NCI-H2107 (cell line): ENCODE measurements around the gene ZNF260.

Experiments
- DNase-seq: peaks from one replicate; lab custom pipeline; 2025; lab: John Stamatoyannopoulos, UW

The ZNF260 gene

DNA sequence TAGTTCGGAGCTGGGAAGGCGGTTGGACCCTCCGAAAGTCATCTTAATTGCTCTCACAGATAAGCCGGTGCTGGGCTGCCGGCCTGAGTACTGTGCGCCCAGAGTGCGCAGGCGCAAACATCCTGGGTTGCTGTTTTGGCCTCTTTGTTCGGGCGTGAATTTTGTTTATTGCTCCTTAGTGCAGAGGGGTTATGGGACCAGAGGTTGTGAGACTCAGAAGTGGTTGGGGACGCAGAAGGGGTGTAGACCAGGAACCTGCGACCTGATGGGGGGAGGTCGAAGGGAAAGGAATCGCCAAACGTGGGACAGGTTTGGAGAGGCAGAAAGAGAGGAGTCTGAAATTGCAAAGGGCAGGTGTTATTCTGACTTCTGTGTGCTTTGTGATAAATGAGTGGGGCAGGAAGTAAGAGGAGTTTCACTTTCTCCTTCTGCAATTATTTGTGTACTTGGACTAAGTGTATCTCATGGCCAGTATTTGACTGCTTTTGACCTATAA, 38.1 kb downstream of the ZNF260 start:
- peak; percentile 68 for DNase-seq

GRCh38 chr19:36489118-36489919, 38.8 kb downstream of the ZNF260 start, which contains the start of gene ZNF566:
TSS of gene ZNF566 (minus strand) at chr19:36489561. CDS start at chr19:36476557, 13,004 bp downstream.
- peak; percentile 89 for DNase-seq

- DNase-seq: no peak
These were observed 39.3 kb downstream of the ZNF260 start for GRCh38 chr19:36488846-36489117.

DNA sequence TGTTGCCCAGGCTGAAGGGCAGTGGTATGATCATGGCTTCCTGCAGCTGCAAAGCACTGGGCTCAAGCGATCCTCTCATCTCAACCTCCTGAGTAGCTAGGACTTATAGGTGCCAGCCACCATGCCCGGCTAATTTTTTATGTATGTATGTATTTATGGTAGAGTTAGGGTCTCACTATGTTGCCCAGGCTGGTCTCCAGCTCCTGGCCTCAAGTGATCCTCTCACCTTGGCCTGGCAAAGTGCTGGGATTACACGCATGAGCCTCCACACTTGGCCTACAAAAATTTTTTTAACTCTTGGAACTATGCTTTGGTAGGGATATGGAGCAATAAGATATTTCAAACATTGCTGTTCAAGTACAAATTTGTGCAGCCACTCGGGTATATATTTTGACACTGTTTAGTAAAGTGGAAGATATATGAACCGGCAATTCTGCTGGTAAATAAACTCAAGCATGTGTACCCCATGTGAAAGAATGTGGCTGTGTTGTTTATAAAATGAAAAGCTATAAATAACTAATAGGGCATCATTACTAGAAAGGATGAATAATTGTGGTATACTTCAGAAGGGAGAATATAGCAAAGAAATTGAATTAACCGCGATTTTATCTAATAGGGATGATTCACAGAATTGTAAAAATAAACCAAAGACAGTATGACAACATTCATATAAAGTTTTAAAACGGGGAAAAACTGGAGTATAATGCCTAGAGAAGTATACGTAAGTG, 39.8 kb downstream of the ZNF260 start:
- DNase-seq: no peak

DNA sequence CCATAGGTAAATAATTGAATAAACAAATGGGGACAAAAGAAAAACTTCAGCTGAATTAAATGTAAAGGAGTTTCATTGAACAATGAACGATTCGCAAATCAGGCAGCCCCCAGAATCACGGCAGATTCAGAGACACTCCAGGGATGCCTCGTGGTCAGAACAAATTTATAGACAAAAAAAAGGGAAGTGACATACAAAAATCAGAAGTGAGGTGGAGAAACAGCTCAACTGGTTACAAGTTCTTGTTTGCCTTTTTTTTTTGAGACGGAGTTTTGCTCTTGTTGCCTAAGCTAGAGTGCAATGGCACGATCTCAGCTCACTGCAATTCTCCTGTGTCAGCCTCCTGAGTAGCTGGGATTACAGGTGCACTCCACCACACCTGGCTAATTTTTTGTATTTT, 44.4 kb downstream of the ZNF260 start:
- DNase-seq: no peak

GRCh38 chr19:36482876-36483275, 45.2 kb downstream of the ZNF260 start:
- DNase-seq: no peak
